Measurements from ENCODE around the gene SEPHS2. TPM values are rescaled to one million over a fixed set of nuclear protein-coding genes. Genes with fewer than 3 reads are reported as not detected.
A peak's percentile ranks its signal among the peaks of the same experiment; 100 is the strongest.

Gene SEPHS2
- total and polyA plus RNA-seq, 2 of the 8 experiments (the other 6 are each of a cell fraction or from before 2014, with no cell fraction given), result 28.2 to 61.8 TPM

DNA sequence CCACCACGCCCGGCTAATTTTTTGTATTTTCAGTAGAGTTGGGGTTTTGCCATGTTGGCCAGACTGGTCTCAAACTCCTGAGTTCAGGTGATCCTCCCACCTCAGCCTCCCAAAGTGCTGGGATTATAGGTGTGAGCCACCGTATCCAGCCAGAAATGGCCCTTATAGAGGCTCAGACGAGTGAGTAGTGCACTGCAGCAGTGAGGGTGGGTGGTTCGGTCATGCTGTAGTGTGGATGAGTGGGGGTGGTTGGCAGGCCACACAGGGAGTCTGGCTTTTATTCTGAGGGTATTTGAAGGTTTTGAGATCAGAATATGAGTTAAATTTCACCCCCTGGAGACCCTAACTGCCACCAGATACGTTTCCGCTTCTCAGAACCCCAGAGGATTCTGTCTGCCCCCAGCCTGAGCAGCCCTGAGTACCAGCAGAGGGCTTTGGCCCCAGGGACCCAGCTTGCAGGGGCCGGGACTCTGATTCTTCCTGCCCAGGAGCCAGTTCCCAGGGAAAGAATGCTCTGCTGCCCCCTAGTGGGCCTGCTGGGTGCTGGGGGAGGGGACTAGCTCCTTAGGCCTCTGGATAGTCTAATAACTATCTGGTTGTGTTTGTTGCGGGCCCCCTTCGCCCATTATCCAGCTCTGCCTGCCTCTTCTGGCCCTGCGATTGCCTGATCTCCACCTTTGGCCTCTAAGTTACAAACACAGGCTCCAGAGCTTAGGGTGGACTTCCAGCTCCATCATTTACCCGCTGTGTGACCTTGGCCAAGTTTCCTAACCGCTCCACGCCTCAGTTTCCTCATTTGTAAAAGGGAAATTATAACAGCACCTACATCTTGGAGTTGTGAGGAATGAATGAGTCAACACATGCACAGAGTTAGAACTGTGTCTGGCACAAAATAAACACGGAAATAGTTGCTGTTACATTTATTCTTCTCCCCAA, 36.3 kb downstream of the SEPHS2 start:
- Histone ChIP-seq H4K20me1 (replicated peaks in 1 of 2; ENCODE audit: control insufficient read depth in 1 of 2, insufficient read depth in 2 of 2, low read length in 2 of 2) (peaks cover 2 to 18% of the 10 kb centered on the region in 2 experiments), H2AK5ac (ENCODE audit: low read depth, low read length) (no peak overlapping the region), H2BK12ac (ENCODE audit: low read depth, low read length) (no peak overlapping the region), H4K91ac (replicated peaks; ENCODE audit: insufficient read length, low read length) (no peak overlapping the region), H4K8ac (ENCODE audit: extremely low read depth, insufficient read depth, low read length) (no peak overlapping the region; the same call in 1 of the 2 replicates), H3K23me2 (ENCODE audit: low read depth, low read length) (peaks cover 12% of the 10 kb centered on the region), H3K4me2 (ENCODE audit: insufficient read depth in 1 of 2, low read depth in 2 of 2, low read length in 2 of 2) (no peak overlapping the region), H3K4me3 (ENCODE audit: extremely low read depth in 1 of 4, insufficient read depth in 2 of 4, low read depth in 3 of 4, low read length in 4 of 4) (no peak overlapping the region), H3K18ac (ENCODE audit: extremely low read depth, low read length) (no peak overlapping the region), H2BK5ac (ENCODE audit: low read depth, low read length) (no peak overlapping the region), H3K36me3 (ENCODE audit: control insufficient read depth in 2 of 4, insufficient read depth in 4 of 4, low read length in 3 of 4) (peaks cover 0 to 11% (median 4%) of the 10 kb centered on the region in 4 experiments; a peak in 7 of 8 replicates), H3K14ac (ENCODE audit: insufficient read length) (no peak overlapping the region), H2AFZ (ENCODE audit: low read length) (no peak overlapping the region), H3K27me3 (replicated peaks in 1 of 4; ENCODE audit: control insufficient read depth in 3 of 4, extremely low read depth in 1 of 4, insufficient read depth in 3 of 4, low read length in 3 of 4) (no peaks in the 10 kb centered on the region), H3K79me1 (ENCODE audit: low read depth, low read length) (peaks cover 5% of the 10 kb centered on the region; the same call in 1 of the 2 replicates), H3K27ac (ENCODE audit: low read depth, low read length) (no peak overlapping the region), H2BK120ac (replicated peaks; ENCODE audit: low read depth, low read length) (no peak overlapping the region), H2BK20ac (ENCODE audit: low read length) (no peak overlapping the region), H4K5ac (ENCODE audit: insufficient read length, low read depth, low read length) (no peak overlapping the region), H3K4ac (replicated peaks; ENCODE audit: insufficient read length, low read depth, low read length) (no peak overlapping the region), H3K9me3 (ENCODE audit: insufficient read depth in 2 of 2, low read depth in 1 of 2, low read length in 1 of 2) (no peaks in the 10 kb centered on the region), H3K23ac (ENCODE audit: insufficient read length) (no peak overlapping the region), H3K9ac (replicated peaks in 1 of 4; ENCODE audit: extremely low read depth in 1 of 4, low read depth in 3 of 4, low read length in 3 of 4) (no peak overlapping the region), H3K56ac (replicated peaks; ENCODE audit: insufficient read length, low read depth, low read length) (no peak overlapping the region), H3K79me2 (ENCODE audit: control insufficient read depth in 1 of 2, insufficient read depth in 2 of 2, low read length in 2 of 2) (peaks cover 0 to 8% of the 10 kb centered on the region in 2 experiments; a peak in 2 of 4 replicates), H3K4me1 (replicated peaks in 1 of 4; ENCODE audit: control insufficient read depth in 3 of 4, insufficient read depth in 4 of 4, low read length in 3 of 4) (peaks cover 3 to 12% (median 4%) of the 10 kb centered on the region in 4 experiments; a peak in 6 of 7 replicates), H2BK15ac (ENCODE audit: low read length) (no peak overlapping the region)
- FAIRE-seq (no peak), DNase-seq (ENCODE audit: low read depth in 1 of 2, low spot score in 2 of 2) (peak; percentile 84 to 98)
- ChIA-PET POLR2A (ENCODE audit: partially characterized antibody) (interaction anchor here (0.6 to 5.1 kb wide), 16 partner anchors 8 to 318 kb away, joined by 3 to 41 read pairs (median 4); partner anchors contain the start of genes CD2BP2, DCTPP1, TBX6 and ZNF48), CTCF (ENCODE audit: partially characterized antibody) (interaction anchor here (0.6 to 4.2 kb wide), 25 partner anchors 9 to 1469 kb away, joined by 3 to 23 read pairs (median 4); partner anchors contain the start of gene SRCAP)
- WGBS, 2 experiments (ENCODE audit: extremely low coverage in 1 of 2, insufficient coverage in 1 of 2, insufficient read length in 1 of 2, insufficient replicate concordance in 2 of 2, low coverage in 1 of 2, low lambda C conversion rate in 2 of 2, missing lambda C conversion rate in 1 of 2), result 74% methylated on average over 15 of the region's 15 CpGs; no CpG with 5 or more reads in 1 of the 2 experiments
- TF ChIP-seq TEAD4 (IDR thresholded peaks at IDR 0.05; ENCODE audit: low read depth, low read length) (0 out of 2 replicates have a peak, but pooled peaks have one; percentile 36), GABPA (IDR thresholded peaks at IDR 0.05; ENCODE audit: borderline replicate concordance, insufficient read depth, low read length) (peak; percentile 55; the same call in 1 of the 2 replicates), POLR2AphosphoS5 (IDR thresholded peaks at IDR 0.05; ENCODE audit: low read depth, low read length) (no peak), HDAC2 (IDR thresholded peaks at IDR 0.05; ENCODE audit: borderline replicate concordance in 1 of 2, low read depth in 2 of 2, low read length in 2 of 2) (0 out of 4 replicates have a peak, but pooled peaks of 1 of the 2 experiments have one; percentile 26), JUND (IDR thresholded peaks at IDR 0.05; ENCODE audit: low read length) (0 out of 2 replicates have a peak, but pooled peaks have one; percentile 27), YY1 (IDR thresholded peaks at IDR 0.05; ENCODE audit: low read depth, low read length) (peak; percentile 41; the same call in 1 of the 2 replicates)
- TF ChIP-seq, protein P1, sequence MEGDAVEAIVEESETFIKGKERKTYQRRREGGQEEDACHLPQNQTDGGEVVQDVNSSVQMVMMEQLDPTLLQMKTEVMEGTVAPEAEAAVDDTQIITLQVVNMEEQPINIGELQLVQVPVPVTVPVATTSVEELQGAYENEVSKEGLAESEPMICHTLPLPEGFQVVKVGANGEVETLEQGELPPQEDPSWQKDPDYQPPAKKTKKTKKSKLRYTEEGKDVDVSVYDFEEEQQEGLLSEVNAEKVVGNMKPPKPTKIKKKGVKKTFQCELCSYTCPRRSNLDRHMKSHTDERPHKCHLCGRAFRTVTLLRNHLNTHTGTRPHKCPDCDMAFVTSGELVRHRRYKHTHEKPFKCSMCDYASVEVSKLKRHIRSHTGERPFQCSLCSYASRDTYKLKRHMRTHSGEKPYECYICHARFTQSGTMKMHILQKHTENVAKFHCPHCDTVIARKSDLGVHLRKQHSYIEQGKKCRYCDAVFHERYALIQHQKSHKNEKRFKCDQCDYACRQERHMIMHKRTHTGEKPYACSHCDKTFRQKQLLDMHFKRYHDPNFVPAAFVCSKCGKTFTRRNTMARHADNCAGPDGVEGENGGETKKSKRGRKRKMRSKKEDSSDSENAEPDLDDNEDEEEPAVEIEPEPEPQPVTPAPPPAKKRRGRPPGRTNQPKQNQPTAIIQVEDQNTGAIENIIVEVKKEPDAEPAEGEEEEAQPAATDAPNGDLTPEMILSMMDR (IDR thresholded peaks at IDR 0.05; ENCODE audit: control extremely low read depth in 1 of 3, insufficient read depth in 1 of 3, low read depth in 1 of 3, low read length in 3 of 3), result peak; percentile 81 to 97 (median 91)
